Glomerular endothelial cell (primary cell): ENCODE data around the gene AGFG2. TPM values are rescaled to one million over a fixed set of nuclear protein-coding genes. Genes with fewer than 3 reads are reported as not detected.
A peak's percentile ranks its signal among the peaks of the same experiment; 100 is the strongest.

Source experiments
- DNase-seq: peaks from one replicate; pipeline ENCODE4 v3.0.0-alpha.2; 2011; ENCODE audit warnings: low read depth, low spot score; ENCODE audit errors: extremely low read depth
- total RNA-seq: library from RNA; depleted of rRNA; stranded (reverse); fragments of >200 nt; gene quantifications from 2 replicates; pipeline ENCODE4 v1.2.3, GENCODE V29; 2015

The AGFG2 gene
- total RNA-seq, 1 donor from 2014 or later: 37.3 TPM

DNA sequence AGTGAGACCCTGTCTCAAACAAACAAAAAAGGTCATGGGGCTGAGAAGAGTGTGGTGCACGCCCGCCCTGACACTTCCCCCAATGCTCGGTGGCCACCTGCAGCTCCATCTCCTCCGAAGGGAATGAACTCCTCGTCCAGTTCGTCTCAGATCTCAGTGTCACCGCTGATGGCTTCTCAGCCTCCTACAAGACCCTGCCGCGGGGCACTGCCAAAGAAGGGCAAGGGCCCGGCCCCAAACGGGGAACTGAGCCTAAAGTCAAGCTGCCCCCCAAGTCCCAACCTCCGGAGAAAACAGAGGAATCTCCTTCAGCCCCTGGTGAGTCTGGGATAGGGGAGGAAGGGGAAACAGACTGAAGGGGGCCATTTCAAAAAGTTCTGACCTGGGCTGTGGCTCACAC, 67.3 kb downstream of the AGFG2 start:
- no peak for DNase-seq

DNA sequence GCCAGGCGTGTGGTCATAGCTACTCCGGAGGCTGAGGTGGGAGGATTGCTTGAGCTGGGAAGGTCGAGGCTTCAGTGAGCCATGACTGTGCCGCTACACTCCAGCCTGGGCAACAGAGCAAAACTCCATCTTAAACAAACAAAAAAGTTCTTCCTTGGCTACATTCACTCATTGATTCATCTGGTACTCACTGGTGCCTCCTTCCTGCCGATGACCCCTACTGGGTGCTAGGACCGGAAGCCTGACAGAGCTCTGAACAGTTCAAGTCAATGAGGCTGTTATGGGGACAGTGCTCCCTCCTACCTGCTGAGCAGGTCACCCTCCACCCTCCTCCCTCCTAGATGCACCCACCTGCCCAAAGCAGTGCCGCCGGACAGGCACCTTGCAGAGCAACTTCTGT, 68.1 kb downstream of the AGFG2 start:
- DNase-seq: no peak

DNA sequence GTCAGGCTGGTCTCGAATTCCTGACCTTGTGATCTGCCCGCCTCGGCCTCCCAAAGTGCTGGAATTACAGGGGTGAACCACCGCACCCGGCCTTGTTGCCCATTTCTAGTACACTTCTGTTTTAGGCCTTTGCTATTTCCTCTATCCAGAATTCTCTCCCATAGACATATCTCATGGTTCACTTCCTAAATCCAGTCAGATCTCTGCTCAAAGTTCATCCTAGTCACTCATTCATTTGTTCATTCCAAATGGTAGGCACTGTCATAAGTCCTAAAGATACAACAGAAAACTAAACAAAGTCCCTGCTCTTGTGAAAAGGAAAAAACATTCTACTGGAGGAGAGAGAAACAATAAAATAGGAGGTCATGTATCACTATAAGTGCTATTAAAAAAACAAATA, 71.0 kb downstream of the AGFG2 start:
- DNase-seq: no peak

DNA sequence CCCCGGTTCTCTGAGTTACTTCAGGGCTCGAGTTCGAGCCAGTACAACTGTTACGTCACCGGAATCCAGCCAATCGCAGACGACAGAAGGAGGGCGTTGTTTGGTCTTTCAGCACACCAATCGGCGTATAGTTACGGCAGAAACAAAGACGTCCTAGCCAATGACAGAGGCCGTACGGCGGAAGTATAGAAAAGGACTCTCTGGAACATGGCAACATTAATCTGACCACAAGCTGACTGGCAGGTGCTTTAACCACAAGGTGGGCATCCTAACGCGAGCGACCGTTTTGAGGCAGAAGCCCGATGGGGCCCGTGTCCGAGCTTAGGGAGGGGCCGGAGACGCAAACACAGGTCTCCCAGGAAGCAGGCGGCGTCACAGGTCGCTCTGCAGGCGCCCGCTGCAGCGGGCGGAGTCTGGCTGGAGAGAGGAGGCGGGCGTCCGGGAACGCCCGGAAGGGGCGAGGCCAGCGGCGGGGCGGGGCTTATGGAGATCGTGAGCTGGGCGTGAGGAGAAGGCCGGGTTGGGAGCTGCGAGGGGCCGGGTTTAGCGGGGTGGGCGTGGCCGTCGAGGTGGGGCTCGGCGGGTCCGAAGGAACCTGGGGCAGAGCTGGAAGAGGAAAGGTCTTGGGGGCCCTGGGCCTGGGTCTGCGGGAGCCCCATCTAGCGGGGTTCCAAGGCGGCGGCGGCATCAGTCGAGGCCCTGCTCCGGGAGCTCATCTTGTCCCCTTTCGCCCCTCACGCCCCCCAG, 73.2 kb downstream of the AGFG2 start, which contains the start of gene MOSPD3:
Gene MOSPD3, plus strand, starts transcription at position 558 of the 747 bp plus-strand sequence. CDS start 252 bp downstream, outside the sequence.
- peak; percentile 98 for DNase-seq

DNA sequence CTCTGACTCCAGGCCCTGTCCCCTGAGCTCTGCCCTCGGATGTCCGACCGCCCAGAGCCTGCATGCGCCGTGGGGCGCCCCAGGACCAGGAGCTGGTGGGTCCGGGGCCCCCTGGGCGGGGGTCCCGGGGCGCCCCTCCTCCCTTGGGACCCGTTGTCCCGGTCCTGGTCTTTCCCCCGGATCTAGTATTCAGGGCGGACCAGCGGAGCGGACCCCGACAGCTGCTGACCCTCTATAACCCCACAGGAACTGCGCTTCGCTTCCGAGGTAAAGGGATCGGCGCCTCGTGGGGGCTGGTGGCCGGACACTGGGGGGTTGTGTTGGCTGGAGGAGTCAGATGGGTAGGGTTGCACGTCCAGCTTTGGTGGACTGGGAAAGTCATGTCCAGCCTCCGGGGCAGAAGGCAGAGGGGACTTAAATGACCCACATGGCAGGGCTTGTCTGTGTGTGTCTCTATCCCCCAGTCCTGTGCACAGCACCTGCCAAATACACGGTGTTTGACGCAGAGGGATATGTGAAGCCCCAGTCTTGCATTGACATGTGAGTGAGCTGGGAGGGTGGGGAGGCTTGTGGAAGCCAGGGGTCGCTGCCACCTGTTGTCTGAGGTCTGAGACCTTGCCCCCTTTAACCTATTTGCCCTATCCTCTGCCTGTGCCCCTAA, 73.9 kb downstream of the AGFG2 start:
- DNase-seq: no peak

DNA sequence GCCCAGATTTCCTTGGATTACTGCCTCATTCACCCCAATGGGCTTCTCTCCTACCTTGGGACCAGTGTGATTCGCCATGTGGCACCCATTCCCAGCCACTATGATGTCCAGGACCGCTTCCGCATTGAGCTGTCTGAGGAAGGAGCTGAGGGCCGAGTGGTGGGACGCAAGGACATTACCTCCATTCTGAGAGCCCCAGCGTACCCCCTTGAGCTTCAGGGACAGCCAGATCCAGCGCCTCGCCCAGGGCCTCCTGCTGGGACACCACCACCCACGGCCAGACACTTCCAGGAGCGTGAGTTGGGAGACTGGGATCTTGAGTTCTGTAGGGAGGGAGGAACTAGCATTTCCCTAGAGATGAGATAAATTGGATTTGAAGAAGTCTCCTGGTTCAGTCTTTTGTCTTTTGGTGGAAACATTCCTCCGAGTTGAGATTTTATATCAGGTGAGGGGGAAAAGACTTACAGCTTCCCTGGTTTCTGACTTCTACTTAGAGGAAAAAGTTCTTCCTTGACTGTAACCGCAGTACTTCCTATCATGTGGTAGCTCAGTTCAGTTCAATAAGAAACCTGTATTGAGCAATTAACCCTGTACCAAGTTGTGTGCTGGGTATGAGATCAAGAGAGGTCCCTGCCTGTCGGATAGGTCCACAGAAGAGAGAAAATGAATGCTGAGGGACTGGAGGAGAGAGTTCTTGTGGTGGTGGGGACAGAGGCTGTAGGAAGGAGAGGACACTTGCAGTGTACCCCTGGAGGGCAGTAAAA, 74.6 kb downstream of the AGFG2 start:
- DNase-seq: no peak

DNA sequence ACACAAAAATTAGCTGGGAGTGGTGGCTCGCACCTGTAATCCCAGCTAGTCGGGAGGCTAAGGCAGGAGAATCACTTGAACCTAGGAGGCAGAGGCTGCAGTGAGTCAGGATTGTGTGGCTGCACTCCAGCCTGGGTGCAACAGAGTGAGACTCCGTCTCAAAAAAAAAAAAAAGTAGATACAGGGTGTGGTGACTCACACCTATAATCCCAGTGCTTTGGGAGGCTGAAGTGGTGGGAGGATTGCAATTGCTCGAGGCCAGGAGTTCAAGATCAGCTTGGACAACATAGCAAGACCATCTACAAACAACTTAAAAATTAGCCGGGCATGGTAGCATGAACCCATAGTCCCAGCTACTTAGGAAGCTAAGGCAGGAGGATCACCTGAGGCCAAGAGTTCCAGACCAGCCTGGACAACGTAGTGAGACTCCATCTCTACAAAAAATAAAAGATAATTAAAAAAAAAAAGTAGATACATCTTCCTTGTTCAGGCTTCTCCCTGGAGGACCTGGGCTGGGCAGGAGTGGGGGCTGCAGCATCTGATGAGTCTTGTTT, 75.4 kb downstream of the AGFG2 start:
- no peak for DNase-seq

Other genes starting within 250 kb of the AGFG2 start
- not detected in 2 replicates for gene SPDYE3, start 231.5 kb upstream of the AGFG2 start, total RNA-seq
- gene PILRB, start 181.1 kb upstream of the AGFG2 start, total RNA-seq: 12.0 and 36.8 TPM in 2 replicates
- gene PILRA, start 165.7 kb upstream of the AGFG2 start, total RNA-seq: 2.5 TPM in 1 of 2 replicates, not detected in the other
- gene ZCWPW1, start 110.5 kb upstream of the AGFG2 start, total RNA-seq: 0.78 and 4.5 TPM in 2 replicates
- 32.9 and 41.1 TPM in 2 replicates for gene MEPCE, start 109.4 kb upstream of the AGFG2 start, total RNA-seq
- gene PPP1R35, start 102.7 kb upstream of the AGFG2 start, total RNA-seq: 31.7 and 42.9 TPM in 2 replicates
- 1.0 TPM in 1 of 2 replicates, not detected in the other for gene SPACDR, start 74.9 kb upstream of the AGFG2 start, total RNA-seq
- gene TSC22D4, start 60.0 kb upstream of the AGFG2 start, total RNA-seq: 66.1 and 75.2 TPM in 2 replicates
- 2.5 and 3.6 TPM in 2 replicates for gene NYAP1, start 55.3 kb upstream of the AGFG2 start, total RNA-seq
- gene SAP25, start 34.7 kb downstream of the AGFG2 start, total RNA-seq: 0.29 and 1.8 TPM in 2 replicates
- gene LRCH4, start 46.9 kb downstream of the AGFG2 start, total RNA-seq: 42.4 and 93.0 TPM in 2 replicates
- gene FBXO24, start 47.1 kb downstream of the AGFG2 start, total RNA-seq: not detected in 2 replicates
- gene PCOLCE, start 63.2 kb downstream of the AGFG2 start, total RNA-seq: 2.9 and 5.7 TPM in 2 replicates
- 21.2 and 28.9 TPM in 2 replicates for gene MOSPD3, start 73.3 kb downstream of the AGFG2 start, total RNA-seq
- gene TFR2, start 102.3 kb downstream of the AGFG2 start, total RNA-seq: 0.29 TPM in 1 of 2 replicates, not detected in the other
- not detected in 2 replicates for gene ACTL6B, start 117.2 kb downstream of the AGFG2 start, total RNA-seq
- gene GNB2, start 134.5 kb downstream of the AGFG2 start, total RNA-seq: 315 and 318 TPM in 2 replicates
- 14.4 and 25.7 TPM in 2 replicates for gene GIGYF1, start 155.0 kb downstream of the AGFG2 start, total RNA-seq
- 27.8 and 37.2 TPM in 2 replicates for gene POP7, start 166.9 kb downstream of the AGFG2 start, total RNA-seq
- gene EPO, start 181.3 kb downstream of the AGFG2 start, total RNA-seq: not detected in 2 replicates
- gene ZAN, start 194.4 kb downstream of the AGFG2 start, total RNA-seq: not detected in 2 replicates